Gastroesophageal sphincter (tissue), 3 donors: ENCODE data around the gene OBSCN.

Experiments
- EP300 ChIP-seq: sonication (generic); formaldehyde crosslinking; IDR thresholded peaks from one replicate; pipeline ENCODE4 v1.6.1; 2017; ENCODE audit warnings: antibody characterized with exemption, mild to moderate bottlenecking
- POLR2A ChIP-seq, 2 donors: fragments of 450-650 bp; IDR thresholded peaks; one replicate each; pipeline ENCODE4 v1.6.1; 2017; ENCODE audit warnings: antibody characterized with exemption in 2 of 2, mild to moderate bottlenecking in 2 of 2, moderate library complexity in 1 of 2
- POLR2AphosphoS5 ChIP-seq: sonication (generic); formaldehyde crosslinking; IDR thresholded peaks from one replicate; pipeline ENCODE4 v1.6.1; 2017; ENCODE audit warnings: antibody characterized with exemption
- TF ChIP-seq, protein P1 (sequence below), 4 experiments: fragments of 200-600 bp in 2 of 4; fragments of 450-650 bp in 2 of 4; sonication (generic) in 1 of 4; IDR thresholded peaks; one replicate each; pipeline ENCODE4 v1.5.1; 2017 to 2019; ENCODE audit warnings: antibody characterized with exemption in 4 of 4, mild to moderate bottlenecking in 2 of 4, moderate library complexity in 2 of 4

DNA sequence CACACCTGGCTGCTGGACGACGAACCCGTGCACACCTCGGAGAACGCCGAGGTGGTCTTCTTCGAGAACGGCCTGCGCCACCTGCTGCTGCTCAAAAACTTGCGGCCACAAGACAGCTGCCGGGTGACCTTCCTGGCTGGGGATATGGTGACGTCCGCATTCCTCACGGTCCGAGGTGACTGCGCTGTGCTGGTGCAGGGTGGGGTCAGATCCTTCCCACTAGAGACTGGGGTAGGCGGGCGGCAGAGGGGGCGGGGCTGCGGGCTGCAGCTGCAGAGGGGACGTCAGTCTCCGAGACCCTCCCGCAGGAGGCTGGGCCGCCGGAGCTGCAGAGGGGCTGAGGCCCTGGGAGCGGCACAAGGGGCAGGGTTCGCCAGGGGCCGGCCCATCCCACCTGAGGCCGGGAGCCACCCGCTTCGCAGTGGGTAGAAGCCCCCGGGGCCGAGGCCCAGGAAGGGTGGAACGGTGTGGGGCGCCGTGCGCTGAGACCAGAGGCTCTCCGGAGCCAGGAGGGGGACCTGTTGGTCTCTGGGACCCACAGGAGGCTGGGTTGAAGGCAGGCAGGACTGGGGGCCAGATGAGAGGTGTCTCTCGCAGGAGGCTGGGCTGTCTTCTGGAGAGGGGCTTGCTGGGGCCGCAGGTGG is 108.2 kb downstream of the OBSCN start:
- TF ChIP-seq, protein P1, sequence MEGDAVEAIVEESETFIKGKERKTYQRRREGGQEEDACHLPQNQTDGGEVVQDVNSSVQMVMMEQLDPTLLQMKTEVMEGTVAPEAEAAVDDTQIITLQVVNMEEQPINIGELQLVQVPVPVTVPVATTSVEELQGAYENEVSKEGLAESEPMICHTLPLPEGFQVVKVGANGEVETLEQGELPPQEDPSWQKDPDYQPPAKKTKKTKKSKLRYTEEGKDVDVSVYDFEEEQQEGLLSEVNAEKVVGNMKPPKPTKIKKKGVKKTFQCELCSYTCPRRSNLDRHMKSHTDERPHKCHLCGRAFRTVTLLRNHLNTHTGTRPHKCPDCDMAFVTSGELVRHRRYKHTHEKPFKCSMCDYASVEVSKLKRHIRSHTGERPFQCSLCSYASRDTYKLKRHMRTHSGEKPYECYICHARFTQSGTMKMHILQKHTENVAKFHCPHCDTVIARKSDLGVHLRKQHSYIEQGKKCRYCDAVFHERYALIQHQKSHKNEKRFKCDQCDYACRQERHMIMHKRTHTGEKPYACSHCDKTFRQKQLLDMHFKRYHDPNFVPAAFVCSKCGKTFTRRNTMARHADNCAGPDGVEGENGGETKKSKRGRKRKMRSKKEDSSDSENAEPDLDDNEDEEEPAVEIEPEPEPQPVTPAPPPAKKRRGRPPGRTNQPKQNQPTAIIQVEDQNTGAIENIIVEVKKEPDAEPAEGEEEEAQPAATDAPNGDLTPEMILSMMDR (IDR thresholded peaks at IDR 0.05) = no peak
- TF ChIP-seq EP300 = no peak
- no peak for TF ChIP-seq POLR2A (IDR thresholded peaks at IDR 0.05)
- TF ChIP-seq POLR2AphosphoS5 = no peak
